Measurements from ENCODE around the gene ZFAND3. TPM values are rescaled to one million over a fixed set of nuclear protein-coding genes. Genes with fewer than 3 reads are reported as not detected.

Gene ZFAND3
- total and polyA plus RNA-seq, 2 donors (not counting 1 experiment from before 2014, with no cell fraction given) = 13.5 to 58.3 TPM

DNA sequence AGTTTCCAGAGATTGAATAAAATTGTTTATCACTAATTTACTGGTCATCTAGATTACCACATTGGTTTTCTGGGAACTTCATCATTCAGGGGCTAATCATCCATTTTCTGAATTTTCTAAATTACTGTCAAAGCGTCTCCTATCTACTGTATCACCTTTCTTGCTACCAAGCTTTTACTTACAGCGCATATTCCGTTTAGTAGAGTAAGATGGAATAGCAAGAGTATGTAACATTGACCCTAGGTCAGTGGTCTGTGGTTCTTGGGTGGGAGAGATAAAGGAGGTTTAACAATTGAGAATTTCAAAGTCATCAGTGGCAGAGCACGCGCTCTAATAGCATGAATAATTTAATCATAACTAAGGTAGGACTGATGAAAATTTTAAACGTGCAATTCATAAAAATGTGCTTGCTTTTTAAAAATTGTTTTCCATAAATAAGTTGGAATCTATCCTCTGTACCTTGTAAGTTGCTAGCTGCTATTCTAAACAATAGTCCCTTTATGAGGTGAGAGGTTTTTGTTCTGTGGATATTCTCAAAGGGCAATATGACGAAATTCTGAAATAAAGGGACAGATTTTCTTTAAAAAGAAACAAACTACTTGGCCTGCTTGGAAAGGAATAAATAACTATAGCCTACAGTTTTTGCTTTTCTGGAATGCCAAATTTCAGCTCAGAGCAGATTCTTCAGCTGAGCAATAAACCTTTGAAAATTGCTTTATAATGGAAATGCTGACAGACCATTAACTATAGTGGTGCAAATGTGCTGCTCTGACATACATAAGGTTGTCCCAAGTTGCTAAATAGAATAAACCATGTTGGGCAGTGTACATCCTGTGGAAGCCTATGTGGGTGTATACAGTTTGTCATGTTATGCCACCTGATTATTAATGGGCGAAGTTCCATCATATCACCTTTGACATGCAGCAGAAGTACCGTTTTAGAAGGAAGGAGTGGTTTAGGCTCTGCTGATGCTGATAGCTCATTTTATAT lies 84.1 kb downstream of the ZFAND3 start:
- Mint-ChIP-seq H3K4me1 (peaks cover 46% of the 10 kb centered on the region), H3K9me3 (ENCODE audit: insufficient read depth) (no peaks in the 10 kb centered on the region), H3K4me3 (no peak overlapping the region), H3K27ac (no peak overlapping the region), H3K27me3 (no peaks in the 10 kb centered on the region)
- Histone ChIP-seq H3K27me3 (replicated peaks in 1 of 4; ENCODE audit: control extremely low read depth in 1 of 4, control insufficient read depth in 3 of 4, insufficient read depth in 4 of 4, low read length in 3 of 4) (no peaks in the 10 kb centered on the region), H3K4me1 (ENCODE audit: control insufficient read depth in 2 of 2, insufficient read depth in 2 of 2, low read length in 2 of 2) (peaks cover 3 to 8% of the 10 kb centered on the region in 2 donors), H3K4me3 (ENCODE audit: control extremely low read depth in 1 of 5, extremely low read depth in 1 of 5, insufficient read depth in 1 of 5, low read depth in 2 of 5, low read length in 4 of 5) (no peak overlapping the region), H3K9ac (ENCODE audit: low read length) (no peak overlapping the region), H3K79me2 (ENCODE audit: control insufficient read depth, insufficient read depth, low read length) (peaks cover 95% of the 10 kb centered on the region), H4K20me1 (ENCODE audit: control insufficient read depth, insufficient read depth, low read length, poor library complexity, severe bottlenecking) (peaks cover 61% of the 10 kb centered on the region), H3K36me3 (replicated peaks in 1 of 2; ENCODE audit: control extremely low read depth in 1 of 2, control insufficient read depth in 1 of 2, extremely low read depth in 1 of 2, insufficient read depth in 2 of 2, low read length in 1 of 2) (peaks cover 0 to 3% of the 10 kb centered on the region in 2 experiments), H3K4me2 (replicated peaks; ENCODE audit: low read depth, low read length, poor library complexity, severe bottlenecking) (no peak overlapping the region), H3K9me3 (ENCODE audit: control extremely low read depth in 1 of 3, control insufficient read depth in 2 of 3, insufficient read depth in 1 of 3, low read length in 2 of 3) (no peaks in the 10 kb centered on the region), H3K27ac (ENCODE audit: low read length in 2 of 2) (no peak overlapping the region), H2AFZ (ENCODE audit: insufficient read depth, low read depth, low read length, poor library complexity, severe bottlenecking) (no peak overlapping the region)
- ChIA-PET CTCF (interaction anchor here (1.2 to 1.3 kb wide), 2 partner anchors 24 to 38 kb away, joined by 3 read pairs; no protein-coding TSS in a partner anchor), POLR2A (interaction anchor here (0.6 kb wide), 1 partner anchor 19 kb away, joined by 5 read pairs; no protein-coding TSS in a partner anchor)
- DNase-seq = no peak
- intact Hi-C loops (cut with micrococcal nuclease) = no loop called here
- no peak for ATAC-seq (ENCODE audit: low read depth)
- 80% methylated on average over 1 of the region's 9 CpGs for WGBS (ENCODE audit: insufficient coverage)
- TF ChIP-seq, protein P1, sequence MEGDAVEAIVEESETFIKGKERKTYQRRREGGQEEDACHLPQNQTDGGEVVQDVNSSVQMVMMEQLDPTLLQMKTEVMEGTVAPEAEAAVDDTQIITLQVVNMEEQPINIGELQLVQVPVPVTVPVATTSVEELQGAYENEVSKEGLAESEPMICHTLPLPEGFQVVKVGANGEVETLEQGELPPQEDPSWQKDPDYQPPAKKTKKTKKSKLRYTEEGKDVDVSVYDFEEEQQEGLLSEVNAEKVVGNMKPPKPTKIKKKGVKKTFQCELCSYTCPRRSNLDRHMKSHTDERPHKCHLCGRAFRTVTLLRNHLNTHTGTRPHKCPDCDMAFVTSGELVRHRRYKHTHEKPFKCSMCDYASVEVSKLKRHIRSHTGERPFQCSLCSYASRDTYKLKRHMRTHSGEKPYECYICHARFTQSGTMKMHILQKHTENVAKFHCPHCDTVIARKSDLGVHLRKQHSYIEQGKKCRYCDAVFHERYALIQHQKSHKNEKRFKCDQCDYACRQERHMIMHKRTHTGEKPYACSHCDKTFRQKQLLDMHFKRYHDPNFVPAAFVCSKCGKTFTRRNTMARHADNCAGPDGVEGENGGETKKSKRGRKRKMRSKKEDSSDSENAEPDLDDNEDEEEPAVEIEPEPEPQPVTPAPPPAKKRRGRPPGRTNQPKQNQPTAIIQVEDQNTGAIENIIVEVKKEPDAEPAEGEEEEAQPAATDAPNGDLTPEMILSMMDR (IDR thresholded peaks at IDR 0.05) = no peak
- TF ChIP-seq EZH2 (IDR thresholded peaks at IDR 0.05; ENCODE audit: borderline replicate concordance, insufficient read depth, low read depth, low read length, poor library complexity, severe bottlenecking) = no peak

DNA sequence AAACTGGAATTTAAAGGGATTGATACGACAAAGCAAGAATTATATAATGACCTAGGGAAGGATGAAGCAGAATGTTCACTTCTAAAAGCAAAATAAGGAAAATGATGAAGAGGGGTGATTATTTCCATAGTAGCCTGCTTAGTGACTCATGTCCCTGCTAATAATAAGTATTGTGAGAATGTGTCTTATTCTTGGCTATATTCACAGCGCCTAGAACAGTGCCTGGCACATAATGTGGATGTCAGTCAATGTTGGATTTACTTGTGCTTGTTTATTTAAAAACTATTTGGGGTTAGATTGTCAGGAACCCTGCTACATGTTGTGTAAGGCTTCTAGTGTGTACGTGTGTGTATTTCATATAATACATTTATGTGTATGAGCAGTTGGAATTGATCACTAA lies 85.1 kb downstream of the ZFAND3 start:
- H3K4me3 Mint-ChIP-seq = no peak overlapping the region
- no peaks in the 10 kb centered on the region for H3K9me3 Mint-ChIP-seq (ENCODE audit: insufficient read depth)
- intact Hi-C loops (cut with micrococcal nuclease) = no loop called here
- DNase-seq = no peak
- no peak overlapping the region for H3K27ac Mint-ChIP-seq
- H3K4me2 ChIP-seq (replicated peaks; ENCODE audit: low read depth, low read length, poor library complexity, severe bottlenecking) = no peak overlapping the region
- H3K79me2 ChIP-seq (ENCODE audit: control insufficient read depth, insufficient read depth, low read length) = peaks cover 95% of the 10 kb centered on the region
- H3K4me1 Mint-ChIP-seq = peaks cover 51% of the 10 kb centered on the region
- H4K20me1 ChIP-seq (ENCODE audit: control insufficient read depth, insufficient read depth, low read length, poor library complexity, severe bottlenecking) = peaks cover 57% of the 10 kb centered on the region
- ChIA-PET CTCF (no interaction called here), POLR2A (no interaction called here)
- H3K27ac ChIP-seq (ENCODE audit: low read length in 2 of 2) = no peak overlapping the region
- peaks cover 0 to 1% of the 10 kb centered on the region in 2 experiments for H3K36me3 ChIP-seq (replicated peaks in 1 of 2; ENCODE audit: control extremely low read depth in 1 of 2, control insufficient read depth in 1 of 2, extremely low read depth in 1 of 2, insufficient read depth in 2 of 2, low read length in 1 of 2)
- no peaks in the 10 kb centered on the region for H3K27me3 ChIP-seq (replicated peaks in 1 of 4; ENCODE audit: control extremely low read depth in 1 of 4, control insufficient read depth in 3 of 4, insufficient read depth in 4 of 4, low read length in 3 of 4)
- H3K27me3 Mint-ChIP-seq = no peaks in the 10 kb centered on the region
- H2AFZ ChIP-seq (ENCODE audit: insufficient read depth, low read depth, low read length, poor library complexity, severe bottlenecking) = no peak overlapping the region
- TF ChIP-seq, protein P1 (IDR thresholded peaks at IDR 0.05) = no peak
- no peak for TF ChIP-seq EZH2 (IDR thresholded peaks at IDR 0.05; ENCODE audit: borderline replicate concordance, insufficient read depth, low read depth, low read length, poor library complexity, severe bottlenecking)
- no peaks in the 10 kb centered on the region for H3K9me3 ChIP-seq (ENCODE audit: control extremely low read depth in 1 of 3, control insufficient read depth in 2 of 3, insufficient read depth in 1 of 3, low read length in 2 of 3)
- H3K4me3 ChIP-seq (ENCODE audit: control extremely low read depth in 1 of 5, extremely low read depth in 1 of 5, insufficient read depth in 1 of 5, low read depth in 2 of 5, low read length in 4 of 5) = no peak overlapping the region
- H3K9ac ChIP-seq (ENCODE audit: low read length) = no peak overlapping the region
- 100% methylated on average over 1 of the region's 3 CpGs for WGBS (ENCODE audit: insufficient coverage)
- ATAC-seq (ENCODE audit: low read depth) = no peak
- H3K4me1 ChIP-seq (ENCODE audit: control insufficient read depth in 2 of 2, insufficient read depth in 2 of 2, low read length in 2 of 2) = peaks cover 5 to 11% of the 10 kb centered on the region in 2 donors
